Ovary (tissue), 3 donors: Measurements from ENCODE around the gene UBTD1.

Source experiments
- CTCF ChIP-seq, 3 donors: fragments of 450-650 bp in 2 of 3; fragments of 200-600 bp in 1 of 3; IDR thresholded peaks; one replicate each; pipeline versions ENCODE4 v1.5.1 to v1.8.0; 2016 to 2022; ENCODE audit warnings: antibody characterized with exemption in 3 of 3, mild to moderate bottlenecking in 1 of 3
- EP300 ChIP-seq: sonication (generic); formaldehyde crosslinking; IDR thresholded peaks from one replicate; pipeline ENCODE4 v1.6.1; 2017; ENCODE audit warnings: antibody characterized with exemption
- POLR2A ChIP-seq: fragments of 450-650 bp; IDR thresholded peaks from one replicate; pipeline ENCODE4 v1.6.1; 2017; ENCODE audit warnings: antibody characterized with exemption, mild to moderate bottlenecking, moderate library complexity
- donor health status: DM: no; HTN: no; CAD: no.

GRCh38 chr10:97546456-97547270 lies 47.9 kb downstream of the UBTD1 start:
- TF ChIP-seq CTCF (IDR thresholded peaks at IDR 0.05), result no peak
- TF ChIP-seq EP300, result no peak
- TF ChIP-seq POLR2A, result no peak
